WERI-Rb-1 (cell line): ENCODE results near the gene MDM2.

Experiments
- DNase-seq: peaks from one replicate; pipeline ENCODE4 v3.0.0-alpha.2; 2020
- H3K27ac ChIP-seq: fragments of 250-450 bp; sonication (Bioruptor Pico); 2 replicates; pipeline ENCODE4 v1.5.1; 2020; ENCODE audit warnings: mild to moderate bottlenecking, moderate library complexity
- H3K27me3 ChIP-seq: fragments of 250-450 bp; sonication (Bioruptor Pico); 2 replicates; pipeline ENCODE4 v1.5.1; 2021; ENCODE audit warnings: mild to moderate bottlenecking, low read depth, moderate library complexity; ENCODE audit not compliant: insufficient read depth, severe bottlenecking
- H3K36me3 ChIP-seq: fragments of 250-450 bp; sonication (Bioruptor Pico); 2 replicates; pipeline ENCODE4 v1.5.1; 2020; ENCODE audit warnings: mild to moderate bottlenecking, moderate library complexity
- H3K4me3 ChIP-seq: 2 replicates; pipeline ENCODE4 v1.5.1; 2011; ENCODE audit warnings: low read depth, mild to moderate bottlenecking, control low read depth, low read length
- H3K9me3 ChIP-seq: fragments of 250-450 bp; sonication (Bioruptor Pico); 2 replicates; pipeline ENCODE4 v1.5.1; 2021; ENCODE audit warnings: mild to moderate bottlenecking, moderate library complexity; ENCODE audit not compliant: severe bottlenecking
- TF ChIP-seq, protein P1 (sequence below): IDR thresholded peaks from 2 replicates; pipeline ENCODE4 v1.5.1; 2011; ENCODE audit warnings: low read depth, mild to moderate bottlenecking, control low read depth, inconsistent platforms, low read length

The MDM2 gene

DNA sequence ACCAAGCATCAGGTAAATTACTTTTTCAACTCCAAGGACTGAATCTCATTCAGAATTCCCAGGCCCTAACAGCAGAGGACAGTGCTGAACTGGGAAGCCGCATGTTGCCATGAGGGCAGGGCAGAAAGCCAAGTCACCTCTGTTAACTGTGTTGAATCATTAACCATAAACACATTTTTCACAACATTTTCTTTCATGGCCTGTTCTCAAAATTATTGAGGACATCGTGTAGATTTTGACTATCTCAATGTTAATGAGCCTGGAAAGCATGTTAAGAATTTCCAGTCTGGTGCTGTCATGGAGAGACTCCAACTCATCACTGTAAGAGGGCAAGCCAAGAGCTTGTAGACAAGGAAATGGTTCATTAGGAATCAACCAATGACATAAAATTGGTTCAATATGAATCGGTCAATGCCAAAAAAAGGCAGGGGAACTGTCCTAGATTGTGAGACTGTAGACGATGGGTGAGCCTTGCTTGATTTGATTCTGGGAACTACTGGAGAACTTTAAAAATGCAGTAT, 91.3 kb downstream of the MDM2 start:
- TF ChIP-seq, protein P1, sequence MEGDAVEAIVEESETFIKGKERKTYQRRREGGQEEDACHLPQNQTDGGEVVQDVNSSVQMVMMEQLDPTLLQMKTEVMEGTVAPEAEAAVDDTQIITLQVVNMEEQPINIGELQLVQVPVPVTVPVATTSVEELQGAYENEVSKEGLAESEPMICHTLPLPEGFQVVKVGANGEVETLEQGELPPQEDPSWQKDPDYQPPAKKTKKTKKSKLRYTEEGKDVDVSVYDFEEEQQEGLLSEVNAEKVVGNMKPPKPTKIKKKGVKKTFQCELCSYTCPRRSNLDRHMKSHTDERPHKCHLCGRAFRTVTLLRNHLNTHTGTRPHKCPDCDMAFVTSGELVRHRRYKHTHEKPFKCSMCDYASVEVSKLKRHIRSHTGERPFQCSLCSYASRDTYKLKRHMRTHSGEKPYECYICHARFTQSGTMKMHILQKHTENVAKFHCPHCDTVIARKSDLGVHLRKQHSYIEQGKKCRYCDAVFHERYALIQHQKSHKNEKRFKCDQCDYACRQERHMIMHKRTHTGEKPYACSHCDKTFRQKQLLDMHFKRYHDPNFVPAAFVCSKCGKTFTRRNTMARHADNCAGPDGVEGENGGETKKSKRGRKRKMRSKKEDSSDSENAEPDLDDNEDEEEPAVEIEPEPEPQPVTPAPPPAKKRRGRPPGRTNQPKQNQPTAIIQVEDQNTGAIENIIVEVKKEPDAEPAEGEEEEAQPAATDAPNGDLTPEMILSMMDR: no peak
- H3K9me3 ChIP-seq: no peaks in the 10 kb centered on the region
- no peaks in the 10 kb centered on the region for H3K36me3 ChIP-seq
- DNase-seq: no peak
- no peaks in the 10 kb centered on the region for H3K27me3 ChIP-seq
- H3K4me3 ChIP-seq: no peak overlapping the region
- H3K27ac ChIP-seq: no peak overlapping the region

DNA sequence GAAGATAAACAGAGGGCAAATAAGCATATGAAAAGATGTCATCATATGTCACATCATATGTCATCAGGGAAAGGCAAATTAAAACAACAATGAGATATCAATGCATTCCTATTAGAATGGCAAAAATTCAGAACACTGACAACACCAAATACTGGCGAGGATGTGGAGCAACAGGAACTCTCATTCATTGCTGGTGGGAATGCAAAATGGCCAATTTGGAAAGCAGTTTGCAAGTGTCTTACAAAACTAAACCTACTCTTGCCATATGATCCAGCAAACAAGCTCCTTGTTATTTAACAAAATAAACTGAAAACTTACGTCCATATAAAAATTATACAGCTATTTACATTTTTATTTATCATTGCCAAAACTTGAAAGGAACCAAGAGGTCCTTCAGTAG, 92.3 kb downstream of the MDM2 start:
- TF ChIP-seq, protein P1: no peak
- no peaks in the 10 kb centered on the region for H3K27me3 ChIP-seq
- no peak for DNase-seq
- H3K4me3 ChIP-seq: no peak overlapping the region
- H3K27ac ChIP-seq: no peak overlapping the region
- H3K9me3 ChIP-seq: no peaks in the 10 kb centered on the region
- H3K36me3 ChIP-seq: no peaks in the 10 kb centered on the region
